H1 (cell line): ENCODE results near the gene ABI2. TPM values are rescaled to one million over a fixed set of nuclear protein-coding genes. Genes with fewer than 3 reads are reported as not detected.

ENCODE experiments used
- CTCF ChIA-PET: fragments of 300-600 bp; sonication (Branson Sonifier 250); formaldehyde crosslinking; loops from one replicate; lab custom pipeline; 2021; ENCODE audit not compliant: partially characterized antibody; lab: Charles Lee
- POLR2A ChIA-PET: fragments of 300-600 bp; sonication (Branson Sonifier 250); formaldehyde crosslinking; loops from one replicate; lab custom pipeline; 2021; ENCODE audit warnings: inconsistent platforms; ENCODE audit not compliant: partially characterized antibody; lab: Charles Lee
- DNase-seq, 2 experiments: peaks; one replicate each; pipeline versions ENCODE4 v3.0.0 to v3.0.0-alpha.2; 2010 to 2022; ENCODE audit warnings: low spot score in 2 of 2, low read depth in 1 of 2, mixed read lengths in 1 of 2
- FAIRE-seq: peaks from 2 replicates; lab custom pipeline; 2011; peaks lifted over from hg19 to GRCh38; lab: Jason Lieb, UNC
- H2AFZ ChIP-seq: 2 replicates; pipeline ENCODE4 v1.8.1; 2012; ENCODE audit warnings: low read length, inconsistent platforms
- H2AK5ac ChIP-seq: 2 replicates; pipeline ENCODE4 v1.6.1; 2013; ENCODE audit warnings: low read depth, low read length
- H2BK120ac ChIP-seq: replicated peaks from 2 replicates; pipeline ENCODE3; 2013; ENCODE audit warnings: low read depth, low read length, inconsistent platforms
- H2BK12ac ChIP-seq: 2 replicates; pipeline ENCODE4 v1.6.1; 2013; ENCODE audit warnings: low read depth, low read length
- H2BK15ac ChIP-seq: 2 replicates; pipeline ENCODE4 v1.6.1; 2013; ENCODE audit warnings: low read length
- H2BK20ac ChIP-seq: 2 replicates; pipeline ENCODE4 v1.6.1; 2013; ENCODE audit warnings: low read length
- H2BK5ac ChIP-seq: 2 replicates; pipeline ENCODE4 v1.6.1; 2013; ENCODE audit warnings: low read depth, low read length
- H3K14ac ChIP-seq: 2 replicates; pipeline ENCODE4 v1.6.1; 2013; ENCODE audit warnings: inconsistent platforms; ENCODE audit not compliant: insufficient read length
- H3K18ac ChIP-seq: 2 replicates; pipeline ENCODE4 v1.6.1; 2013; ENCODE audit warnings: low read length; ENCODE audit errors: extremely low read depth
- H3K23ac ChIP-seq: 2 replicates; pipeline ENCODE4 v1.6.1; 2013; ENCODE audit warnings: inconsistent platforms; ENCODE audit not compliant: insufficient read length
- H3K23me2 ChIP-seq: 2 replicates; pipeline ENCODE4 v1.6.1; 2013; ENCODE audit warnings: low read depth, low read length
- H3K27ac ChIP-seq: 2 replicates; pipeline ENCODE4 v1.6.1; 2011; ENCODE audit warnings: low read depth, low read length, inconsistent platforms
- H3K27me3 ChIP-seq, 4 experiments: replicated peaks in 1 of 4; 1 replicate in 1 of 4; 2 replicates in 3 of 4; pipeline versions ENCODE4 v1.6.1 to v1.8.1; 2011 to 2013; ENCODE audit warnings: low read length in 3 of 4, mild to moderate bottlenecking in 3 of 4, inconsistent platforms in 2 of 4, mixed read lengths in 2 of 4, moderate library complexity in 1 of 4; ENCODE audit not compliant: control insufficient read depth in 3 of 4, insufficient read depth in 3 of 4; ENCODE audit errors: extremely low read depth in 1 of 4
- H3K36me3 ChIP-seq, 4 experiments: 2 replicates each; pipeline versions ENCODE4 v1.6.1 to v1.8.1; 2011 to 2013; ENCODE audit warnings: mild to moderate bottlenecking in 4 of 4, low read length in 3 of 4, moderate library complexity in 2 of 4, control low read depth in 1 of 4, inconsistent platforms in 1 of 4; ENCODE audit not compliant: insufficient read depth in 4 of 4, control insufficient read depth in 2 of 4
- H3K4ac ChIP-seq: replicated peaks from 2 replicates; pipeline ENCODE3; 2013; ENCODE audit warnings: low read length, low read depth, mixed read lengths, inconsistent platforms; ENCODE audit not compliant: insufficient read length
- H3K4me1 ChIP-seq, 4 experiments: replicated peaks in 1 of 4; 1 replicate in 1 of 4; 2 replicates in 3 of 4; pipeline versions ENCODE4 v1.6.1 to v1.8.1; 2011 to 2013; ENCODE audit warnings: low read length in 3 of 4, inconsistent platforms in 2 of 4, mixed read lengths in 1 of 4; ENCODE audit not compliant: insufficient read depth in 4 of 4, control insufficient read depth in 3 of 4
- H3K4me2 ChIP-seq, 2 experiments: 2 replicates each; pipeline versions ENCODE4 v1.6.1 to v1.8.1; 2011 to 2013; ENCODE audit warnings: low read depth in 2 of 2, low read length in 2 of 2, control low read depth in 1 of 2, inconsistent platforms in 1 of 2, mild to moderate bottlenecking in 1 of 2; ENCODE audit not compliant: insufficient read depth in 1 of 2
- H3K4me3 ChIP-seq, 4 experiments: fragments of 200-600, 300-600 bp in 1 of 4; sonication (generic), shearing (Covaris generic), sonication (Bioruptor Twin) in 1 of 4; 2 replicates each; pipeline versions ENCODE4 v1.5.1 to v1.8.1; 2011 to 2016; ENCODE audit warnings: low read length in 4 of 4, low read depth in 3 of 4, control low read depth in 2 of 4, inconsistent platforms in 2 of 4, mild to moderate bottlenecking in 2 of 4, mixed read lengths in 1 of 4, moderate library complexity in 1 of 4; ENCODE audit not compliant: insufficient read depth in 2 of 4; ENCODE audit errors: extremely low read depth in 1 of 4
- H3K56ac ChIP-seq: replicated peaks from 2 replicates; pipeline ENCODE3; 2013; ENCODE audit warnings: low read depth, mild to moderate bottlenecking, mixed read lengths, low read length, inconsistent platforms; ENCODE audit not compliant: insufficient read length
- H3K79me1 ChIP-seq: 2 replicates; pipeline ENCODE4 v1.6.1; 2013; ENCODE audit warnings: low read depth, low read length, control low read depth
- H3K79me2 ChIP-seq, 2 experiments: 2 replicates each; pipeline versions ENCODE4 v1.6.1 to v1.8.1; 2012 to 2013; ENCODE audit warnings: low read length in 2 of 2, mild to moderate bottlenecking in 2 of 2, inconsistent platforms in 1 of 2; ENCODE audit not compliant: insufficient read depth in 2 of 2, control insufficient read depth in 1 of 2
- H3K9ac ChIP-seq, 4 experiments: replicated peaks in 1 of 4; 1 replicate in 1 of 4; 2 replicates in 3 of 4; pipeline versions ENCODE4 v1.6.1 to v1.8.1; 2011 to 2013; ENCODE audit warnings: low read depth in 3 of 4, low read length in 3 of 4, control low read depth in 2 of 4, mild to moderate bottlenecking in 2 of 4, moderate library complexity in 2 of 4, inconsistent platforms in 1 of 4; ENCODE audit errors: extremely low read depth in 1 of 4
- H3K9me3 ChIP-seq, 2 experiments: 2 replicates each; pipeline versions ENCODE4 v1.6.1 to v1.8.1; 2012 to 2013; ENCODE audit warnings: mild to moderate bottlenecking in 2 of 2, moderate library complexity in 2 of 2, control low read depth in 1 of 2, inconsistent platforms in 1 of 2, low read depth in 1 of 2, low read length in 1 of 2, mixed read lengths in 1 of 2; ENCODE audit not compliant: insufficient read depth in 2 of 2
- H4K20me1 ChIP-seq, 2 experiments: replicated peaks in 1 of 2; 2 replicates each; pipeline versions ENCODE3 to v1.8.1; 2011 to 2013; ENCODE audit warnings: inconsistent platforms in 2 of 2, low read length in 2 of 2, mild to moderate bottlenecking in 1 of 2; ENCODE audit not compliant: insufficient read depth in 2 of 2, control insufficient read depth in 1 of 2
- H4K5ac ChIP-seq: 2 replicates; pipeline ENCODE4 v1.6.1; 2013; ENCODE audit warnings: low read length, low read depth, mixed read lengths, inconsistent platforms; ENCODE audit not compliant: insufficient read length
- H4K8ac ChIP-seq: 2 replicates; pipeline ENCODE4 v1.8.0; 2013; ENCODE audit warnings: mild to moderate bottlenecking, moderate library complexity, low read length, inconsistent platforms; ENCODE audit not compliant: insufficient read depth; ENCODE audit errors: extremely low read depth
- H4K91ac ChIP-seq: replicated peaks from 2 replicates; pipeline ENCODE3; 2013; ENCODE audit warnings: low read length, mixed read lengths, inconsistent platforms; ENCODE audit not compliant: insufficient read length
- BRCA1 ChIP-seq: IDR thresholded peaks from 2 replicates; pipeline ENCODE4 v1.6.1; 2012; ENCODE audit warnings: low read depth, low read length, improper control_type of control experiment
- EZH2 ChIP-seq: fragments of 200-600 bp; sonication (generic); IDR thresholded peaks from 2 replicates; pipeline ENCODE4 v1.7.1; 2012; ENCODE audit warnings: low read depth, mild to moderate bottlenecking, moderate library complexity, low read length, inconsistent platforms; ENCODE audit not compliant: severe bottlenecking
- FOSL1 ChIP-seq: IDR thresholded peaks from 2 replicates; pipeline ENCODE4 v1.6.1; 2011; ENCODE audit warnings: mild to moderate bottlenecking, low read depth, low read length, moderate library complexity; ENCODE audit not compliant: insufficient read depth
- GTF2F1 ChIP-seq: IDR thresholded peaks from 2 replicates; pipeline ENCODE4 v1.6.1; 2012; ENCODE audit warnings: low read depth, low read length, improper control_type of control experiment, borderline replicate concordance
- KDM1A ChIP-seq: fragments of 200-600, 300-600 bp; sonication (generic); IDR thresholded peaks from 2 replicates; pipeline ENCODE4 v1.7.1; 2016; ENCODE audit warnings: mild to moderate bottlenecking, low read length, borderline replicate concordance
- KDM4A ChIP-seq: IDR thresholded peaks from one replicate; pipeline ENCODE4 v1.7.1; 2012; ENCODE audit warnings: low read depth, mild to moderate bottlenecking, moderate library complexity, low read length, inconsistent platforms; ENCODE audit not compliant: severe bottlenecking
- NANOG ChIP-seq: IDR thresholded peaks from 2 replicates; pipeline ENCODE4 v1.6.1; 2011; ENCODE audit warnings: low read length, low read depth, mild to moderate bottlenecking, inconsistent platforms; ENCODE audit not compliant: insufficient read depth, poor library complexity, severe bottlenecking
- PHF8 ChIP-seq: fragments of 200-600 bp; sonication (generic); conservative IDR thresholded peaks from 2 replicates; pipeline ENCODE4 v1.7.1; 2012; ENCODE audit warnings: low read depth, mild to moderate bottlenecking, inconsistent platforms, low read length, moderate library complexity
- POLR2AphosphoS5 ChIP-seq: IDR thresholded peaks from 2 replicates; pipeline ENCODE4 v1.6.1; 2011; ENCODE audit warnings: low read depth, low read length
- POU5F1 ChIP-seq: IDR thresholded peaks from 2 replicates; pipeline ENCODE4 v1.6.1; 2011; ENCODE audit warnings: low read depth, mild to moderate bottlenecking, low read length, moderate library complexity
- RAD21 ChIP-seq, 2 experiments: IDR thresholded peaks in 1 of 2; conservative IDR thresholded peaks in 1 of 2; 2 replicates each; pipeline ENCODE4 v1.6.1; 2011; ENCODE audit warnings: low read depth in 2 of 2, low read length in 2 of 2, improper control_type of control experiment in 1 of 2, inconsistent platforms in 1 of 2, mild to moderate bottlenecking in 1 of 2, moderate library complexity in 1 of 2
- RXRA ChIP-seq: IDR thresholded peaks from 2 replicates; pipeline ENCODE4 v1.6.1; 2011; ENCODE audit warnings: low read depth, mild to moderate bottlenecking, low read length, moderate library complexity; ENCODE audit not compliant: insufficient read depth
- TCF12 ChIP-seq: IDR thresholded peaks from 2 replicates; pipeline ENCODE4 v1.6.1; 2011; ENCODE audit warnings: low read depth, mild to moderate bottlenecking, low read length
- WGBS, 2 experiments: shearing (Covaris generic) in 1 of 2; methylation state at CpG; one replicate each; pipeline versions ENCODE4 v1.1.6 to v1.1.7; 2013 to 2015; ENCODE audit warnings: low lambda C conversion rate in 2 of 2, mixed read lengths in 2 of 2, inconsistent platforms in 1 of 2, low coverage in 1 of 2, missing lambda C conversion rate in 1 of 2; ENCODE audit not compliant: insufficient replicate concordance in 2 of 2, insufficient coverage in 1 of 2, insufficient read length in 1 of 2; ENCODE audit errors: extremely low coverage in 1 of 2, missing lambda C conversion rate in 1 of 2; 5-methylcytosine and 5-hydroxymethylcytosine counted together
- polyA plus RNA-seq, 7 experiments: library from polyadenylated mRNA; depleted of rRNA in 3 of 7; stranded (reverse) in 5 of 7; unstranded in 2 of 7; fragments of >200 nt in 5 of 7; fragments of 200-250 nt in 2 of 7; gene quantifications; 1 replicate in 5 of 7; 2 replicates in 1 of 7; 4 replicates in 1 of 7; pipeline versions ENCODE4 v1.2.1 to v1.2.3, GENCODE V29; 2011 to 2013; ENCODE audit warnings: missing spikeins in 2 of 7, mixed read lengths in 2 of 7
- total RNA-seq: library from RNA; stranded (reverse); fragmentation: NEBNext Ultra II Directional; extraction: Animal tissue kit (Norgen Biotek cat#: 25700); gene quantifications from 2 replicates; pipeline ENCODE4 v1.2.1, GENCODE V29; 2021

The ABI2 gene
- total and polyA plus RNA-seq, 2 of the 8 experiments (the other 6 are each of a cell fraction or from before 2014, with no cell fraction given): 62.3 to 118 TPM

DNA sequence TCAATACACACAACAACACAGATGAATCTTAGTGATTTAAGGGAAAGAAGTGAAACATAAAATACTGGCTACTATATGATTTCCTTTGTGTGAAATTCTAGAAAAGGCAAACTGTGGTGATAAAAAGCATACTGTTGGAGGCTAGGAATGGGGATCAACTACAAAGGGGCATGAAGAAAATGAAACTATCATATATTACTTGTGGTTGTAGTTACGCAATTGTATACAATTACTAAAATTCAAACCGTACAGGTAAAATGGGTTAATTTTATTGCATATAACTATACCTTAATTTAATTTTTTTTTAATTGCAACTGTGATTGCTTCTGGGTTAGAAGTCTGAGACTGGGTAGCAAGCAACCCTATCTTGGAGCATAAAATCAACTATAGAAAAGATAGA is 41.7 kb upstream of the ABI2 start:
- Histone ChIP-seq H3K4me1 (no peaks in the 10 kb centered on the region), H3K27me3 (no peaks in the 10 kb centered on the region), H2AK5ac (no peak overlapping the region), H3K4me3 (no peak overlapping the region), H2AFZ (no peak overlapping the region), H2BK15ac (no peak overlapping the region), H2BK5ac (no peak overlapping the region), H2BK20ac (no peak overlapping the region), H3K9ac (no peak overlapping the region), H3K56ac (no peak overlapping the region), H3K23ac (no peak overlapping the region), H3K4ac (no peak overlapping the region), H2BK120ac (no peak overlapping the region), H3K23me2 (no peaks in the 10 kb centered on the region), H4K91ac (no peak overlapping the region), H4K5ac (no peak overlapping the region), H4K8ac (no peak overlapping the region), H3K79me2 (no peaks in the 10 kb centered on the region), H3K18ac (no peak overlapping the region), H4K20me1 (no peaks in the 10 kb centered on the region), H3K4me2 (no peak overlapping the region), H2BK12ac (no peak overlapping the region), H3K14ac (no peak overlapping the region), H3K36me3 (peaks cover 0 to 18% (median 4%) of the 10 kb centered on the region in 4 experiments; a peak in 2 of 8 replicates), H3K79me1 (no peaks in the 10 kb centered on the region), H3K27ac (no peak overlapping the region), H3K9me3 (no peaks in the 10 kb centered on the region)
- TF ChIP-seq TCF12 (no peak), BRCA1 (no peak), POU5F1 (no peak), FOSL1 (no peak), PHF8 (no peak), POLR2AphosphoS5 (no peak), KDM4A (no peak), RXRA (no peak), EZH2 (no peak), NANOG (no peak), RAD21 (IDR thresholded peaks at IDR 0.05 in 1 of 2, conservative IDR thresholded peaks at IDR 0.05 in 1 of 2; ENCODE audit: low read depth in 2 of 2, low read length in 2 of 2) (no peak), GTF2F1 (no peak), KDM1A (no peak)
- FAIRE-seq (no peak), DNase-seq (no peak)
- 96% methylated on average over 2 of the region's 2 CpGs; no CpG with 5 or more reads in 1 of the 2 experiments for WGBS, 2 experiments
- ChIA-PET POLR2A (no interaction called here), CTCF (interaction anchor here (1.3 kb wide), 1 partner anchor 8 kb away, joined by 3 read pairs; no protein-coding TSS in a partner anchor)
